PC-9 (cell line): Measurements from ENCODE around the gene RRP7A. TPM values are rescaled to one million over a fixed set of nuclear protein-coding genes. Genes with fewer than 3 reads are reported as not detected.
"Not testable (repeated sequence)": the region's sequence is repeated elsewhere in the genome, so short reads cannot be mapped to it uniquely, and the experiment has no call there.

Source experiments
- BruUV-seq: library from RNA; stranded (reverse); fragments of 400-500 nt; replicated peaks from 2 replicates; lab custom pipeline; 2021; lab: Mats Ljungman, UMichigan
- CTCF ChIA-PET: fragments of 300-600 bp; sonication (Branson Sonifier 250); formaldehyde crosslinking; loops from one replicate; lab custom pipeline; 2022; ENCODE audit warnings: antibody characterized with exemption; lab: Charles Lee
- POLR2A ChIA-PET: fragments of 300-600 bp; sonication (Branson Sonifier 250); formaldehyde crosslinking; loops from one replicate; lab custom pipeline; 2022; ENCODE audit warnings: antibody characterized with exemption; ENCODE audit not compliant: unreplicated experiment; lab: Charles Lee
- DNase-seq, 2 experiments: peaks; one replicate each; pipeline versions ENCODE4 v3.0.0 to v3.0.0-alpha.2; 2015 to 2022; ENCODE audit warnings: mixed read lengths in 1 of 2
- H2AFZ ChIP-seq: fragments of 200-600 bp; sonication (generic); 2 replicates; pipeline ENCODE4 v1.8.1; 2017; ENCODE audit warnings: antibody characterized with exemption
- H3F3A ChIP-seq: fragments of 200-600 bp; sonication (generic); 2 replicates; pipeline ENCODE4 v1.8.1; 2017; ENCODE audit warnings: antibody characterized with exemption, mild to moderate bottlenecking, low read depth; ENCODE audit not compliant: insufficient read depth
- H3K27ac ChIP-seq: fragments of 200-600 bp; sonication (generic); 2 replicates; pipeline ENCODE4 v1.6.1; 2016; ENCODE audit warnings: mixed run types
- H3K27me3 ChIP-seq: fragments of 200-600 bp; sonication (generic); 2 replicates; pipeline ENCODE4 v1.6.1; 2016; ENCODE audit warnings: low read depth, mixed run types; ENCODE audit not compliant: insufficient read depth
- H3K36me3 ChIP-seq: fragments of 200-600 bp; sonication (generic); 2 replicates; pipeline ENCODE4 v1.6.1; 2016; ENCODE audit warnings: low read depth, mixed run types
- H3K4me1 ChIP-seq: fragments of 200-600 bp; sonication (generic); replicated peaks from 2 replicates; pipeline ENCODE4 v1.6.1; 2016; ENCODE audit warnings: mixed run types; ENCODE audit not compliant: insufficient read depth
- H3K4me2 ChIP-seq: fragments of 200-600 bp; sonication (generic); 2 replicates; pipeline ENCODE4 v1.6.1; 2017; ENCODE audit warnings: mixed run types
- H3K4me3 ChIP-seq: fragments of 200-600 bp; sonication (generic); 2 replicates; pipeline ENCODE4 v1.6.1; 2016; ENCODE audit warnings: mixed run types
- H3K79me2 ChIP-seq: fragments of 200-600 bp; sonication (generic); 2 replicates; pipeline ENCODE4 v1.6.1; 2017; ENCODE audit warnings: low read depth, mixed run types
- H3K9me2 ChIP-seq: fragments of 200-600 bp; sonication (generic); 2 replicates; pipeline ENCODE4 v1.8.1; 2017; ENCODE audit warnings: mild to moderate bottlenecking; ENCODE audit not compliant: insufficient read depth
- H3K9me3 ChIP-seq: fragments of 200-600 bp; sonication (generic); 2 replicates; pipeline ENCODE4 v1.8.1; 2016; ENCODE audit warnings: low read depth; ENCODE audit not compliant: insufficient read depth
- H4K20me1 ChIP-seq: fragments of 200-600 bp; sonication (generic); 2 replicates; pipeline ENCODE4 v1.8.1; 2017; ENCODE audit not compliant: insufficient read depth
- EZH2 ChIP-seq: fragments of 200-600 bp; sonication (generic); IDR thresholded peaks from 2 replicates; pipeline ENCODE4 v1.8.0; 2017; ENCODE audit warnings: antibody characterized with exemption, low read depth
- intact Hi-C: fragments of 100-400 bp; cut with micrococcal nuclease; formaldehyde crosslinking; loops from one replicate; pipeline ENCODE4 v1.10.0; 2022; ENCODE audit not compliant: unreplicated experiment
- total RNA-seq: library from RNA; stranded (reverse); gene quantifications from 2 replicates; pipeline ENCODE4 v1.2.3, GENCODE V29; 2021
- TF ChIP-seq, protein P1 (sequence below): fragments of 200-600 bp; sonication (generic); conservative IDR thresholded peaks from 2 replicates; pipeline ENCODE4 v1.6.1; 2017; ENCODE audit warnings: mixed run types, antibody characterized with exemption, mild to moderate bottlenecking, moderate library complexity

Gene RRP7A
- total RNA-seq, 1 experiment from 2014 or later: 56.6 TPM

DNA sequence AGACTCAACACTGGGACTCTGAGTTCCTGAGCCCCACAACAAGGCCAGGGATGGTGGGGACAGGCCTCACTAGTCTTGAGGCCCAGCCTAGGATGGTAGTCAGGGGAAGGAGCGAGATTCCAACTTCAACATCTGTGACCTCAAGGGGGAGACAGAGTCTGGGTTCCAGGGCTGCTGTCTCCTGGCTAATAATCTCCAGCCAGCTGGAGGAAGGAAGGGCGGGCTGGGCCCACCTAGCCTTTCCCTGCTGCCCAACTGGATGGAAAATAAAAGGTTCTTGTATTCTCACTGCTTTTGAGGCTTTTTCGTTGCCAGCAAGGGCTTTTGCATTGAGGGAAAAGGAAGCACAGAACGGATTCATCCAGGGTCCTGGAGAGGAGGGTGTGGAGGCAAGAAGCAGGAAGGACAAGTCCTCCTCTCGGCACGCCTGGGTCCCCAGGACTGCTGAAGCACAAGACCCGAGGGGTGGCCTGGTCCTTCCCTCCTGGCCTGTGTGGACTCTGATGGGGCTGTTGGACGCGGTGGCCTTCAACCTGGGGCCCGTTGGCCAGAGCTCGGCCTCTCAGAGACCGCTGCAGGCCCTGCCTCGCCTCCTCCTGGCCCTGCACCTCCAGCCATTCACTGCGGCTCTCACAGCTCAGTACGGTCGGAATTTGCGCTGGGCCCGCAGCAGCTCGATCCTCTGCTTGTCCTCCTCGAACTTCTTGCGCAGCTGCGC, 7.2 kb downstream of the RRP7A start:
- POLR2A ChIA-PET, DNase-seq, H2AFZ ChIP-seq, BruUV-seq, H3K27ac ChIP-seq, intact Hi-C loops, H3K4me1 ChIP-seq, H3K9me2 ChIP-seq, H3K4me3 ChIP-seq, H3K4me2 ChIP-seq, H3K27me3 ChIP-seq, H3K9me3 ChIP-seq, CTCF ChIA-PET: not testable (repeated sequence)
- TF ChIP-seq, protein P1, sequence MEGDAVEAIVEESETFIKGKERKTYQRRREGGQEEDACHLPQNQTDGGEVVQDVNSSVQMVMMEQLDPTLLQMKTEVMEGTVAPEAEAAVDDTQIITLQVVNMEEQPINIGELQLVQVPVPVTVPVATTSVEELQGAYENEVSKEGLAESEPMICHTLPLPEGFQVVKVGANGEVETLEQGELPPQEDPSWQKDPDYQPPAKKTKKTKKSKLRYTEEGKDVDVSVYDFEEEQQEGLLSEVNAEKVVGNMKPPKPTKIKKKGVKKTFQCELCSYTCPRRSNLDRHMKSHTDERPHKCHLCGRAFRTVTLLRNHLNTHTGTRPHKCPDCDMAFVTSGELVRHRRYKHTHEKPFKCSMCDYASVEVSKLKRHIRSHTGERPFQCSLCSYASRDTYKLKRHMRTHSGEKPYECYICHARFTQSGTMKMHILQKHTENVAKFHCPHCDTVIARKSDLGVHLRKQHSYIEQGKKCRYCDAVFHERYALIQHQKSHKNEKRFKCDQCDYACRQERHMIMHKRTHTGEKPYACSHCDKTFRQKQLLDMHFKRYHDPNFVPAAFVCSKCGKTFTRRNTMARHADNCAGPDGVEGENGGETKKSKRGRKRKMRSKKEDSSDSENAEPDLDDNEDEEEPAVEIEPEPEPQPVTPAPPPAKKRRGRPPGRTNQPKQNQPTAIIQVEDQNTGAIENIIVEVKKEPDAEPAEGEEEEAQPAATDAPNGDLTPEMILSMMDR: peak; percentile 52
- peaks cover 12% of the 10 kb centered on the region for H3K36me3 ChIP-seq
- peaks cover 33% of the 10 kb centered on the region; the same call in 1 of the 2 replicates for H3F3A ChIP-seq
- peaks cover 17% of the 10 kb centered on the region; the same call in 1 of the 2 replicates for H4K20me1 ChIP-seq
- peaks cover 15% of the 10 kb centered on the region for H3K79me2 ChIP-seq

DNA sequence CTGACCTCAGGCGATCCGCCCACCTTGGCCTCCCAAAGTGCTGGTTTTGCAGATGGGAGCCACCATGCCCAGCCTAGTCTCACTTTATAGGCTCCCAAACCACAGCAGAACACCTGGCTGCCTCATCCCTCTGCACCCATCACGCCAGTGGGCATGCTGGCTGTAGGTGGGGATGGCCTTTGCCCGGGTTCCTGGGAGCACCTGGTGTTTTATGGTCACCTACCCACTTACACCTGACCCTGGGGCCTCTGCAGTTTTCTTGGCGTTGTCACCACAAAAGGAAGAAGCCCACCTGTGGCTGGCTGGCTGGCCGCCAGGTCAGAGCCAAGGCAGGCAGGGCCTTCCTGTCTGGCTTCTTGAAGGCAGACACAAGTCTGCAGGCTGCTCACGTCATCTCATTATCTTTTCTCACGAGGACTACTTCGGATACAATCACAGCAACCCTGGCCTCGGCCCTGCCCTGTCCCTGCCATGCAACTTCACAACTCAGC, 8.2 kb downstream of the RRP7A start:
- H3K36me3 ChIP-seq: peaks cover 5% of the 10 kb centered on the region
- no peak overlapping the region for H3K4me2 ChIP-seq
- no peaks in the 10 kb centered on the region for H3K27me3 ChIP-seq
- no peak for DNase-seq
- H2AFZ ChIP-seq: no peak overlapping the region
- peaks cover 11% of the 10 kb centered on the region; the same call in 1 of the 2 replicates for H4K20me1 ChIP-seq
- H3K9me3 ChIP-seq: no peaks in the 10 kb centered on the region
- peaks cover 24% of the 10 kb centered on the region; the same call in 1 of the 2 replicates for H3F3A ChIP-seq
- TF ChIP-seq EZH2: no peak
- TF ChIP-seq, protein P1: no peak
- no peak overlapping the region for H3K4me3 ChIP-seq
- no peaks in the 10 kb centered on the region for H3K9me2 ChIP-seq
- ChIA-PET POLR2A (no interaction called here), CTCF (no interaction called here)
- H3K27ac ChIP-seq: no peak overlapping the region
- no peaks in the 10 kb centered on the region for H3K4me1 ChIP-seq
- H3K79me2 ChIP-seq: peaks cover 7% of the 10 kb centered on the region
- intact Hi-C loops: no loop called here
- no TSS peak for BruUV-seq

DNA sequence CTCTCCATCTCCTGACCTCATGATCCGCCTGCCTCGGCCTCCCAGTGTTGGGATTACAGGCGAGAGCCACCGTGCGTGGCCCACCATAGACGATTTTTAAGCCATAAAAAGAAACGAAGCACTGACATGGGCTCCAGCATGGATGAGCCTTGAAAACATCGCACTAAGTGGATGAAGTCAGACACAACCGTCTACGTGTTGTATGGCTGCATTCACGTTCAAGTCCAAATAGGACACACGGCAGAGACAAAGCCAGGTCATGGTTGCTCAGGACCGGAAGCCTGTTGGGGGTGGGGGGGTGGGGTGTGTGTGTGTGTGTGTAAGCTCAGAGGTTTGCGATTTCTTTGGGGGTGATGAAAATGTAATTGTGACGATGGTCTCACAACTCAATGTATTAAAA, 10.0 kb downstream of the RRP7A start:
- Histone ChIP-seq H3F3A (peaks cover 19% of the 10 kb centered on the region; the same call in 1 of the 2 replicates), H3K9me3 (no peaks in the 10 kb centered on the region), H3K4me2 (no peak overlapping the region), H3K27ac (no peak overlapping the region), H3K36me3 (no peaks in the 10 kb centered on the region), H3K79me2 (no peaks in the 10 kb centered on the region), H3K9me2 (no peaks in the 10 kb centered on the region), H3K4me1 (no peaks in the 10 kb centered on the region), H3K4me3 (no peak overlapping the region), H4K20me1 (peaks cover 4% of the 10 kb centered on the region; the same call in 1 of the 2 replicates), H3K27me3 (no peaks in the 10 kb centered on the region), H2AFZ (no peak overlapping the region)
- CTCF ChIA-PET: no interaction called here
- no peak for DNase-seq
- TF ChIP-seq, protein P1: no peak
- TF ChIP-seq EZH2: no peak
- POLR2A ChIA-PET: interaction anchor here (0.7 kb wide), 1 partner anchor 303 kb away, joined by 21 read pairs; no protein-coding TSS in a partner anchor
- no TSS peak for BruUV-seq
- intact Hi-C loops: no loop called here

DNA sequence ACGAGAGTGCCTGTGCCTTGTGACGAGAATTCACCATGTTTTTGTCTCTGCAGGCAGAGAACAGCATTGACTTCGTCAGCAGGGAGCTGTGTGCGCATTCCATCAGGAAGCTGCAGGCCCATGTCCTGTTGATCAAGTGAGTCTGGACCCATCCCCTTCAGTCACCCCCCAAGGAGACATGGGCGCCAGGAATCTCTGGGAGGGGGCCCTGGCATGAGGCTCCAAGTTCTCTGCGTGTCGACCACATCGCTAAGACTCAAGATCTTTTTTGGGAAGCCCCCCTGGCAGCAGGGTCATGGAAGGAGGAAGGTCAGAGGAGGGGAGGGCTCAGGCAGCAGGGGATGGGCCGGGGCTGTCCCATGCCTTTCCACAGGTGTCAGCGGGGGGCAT, 10.6 kb downstream of the RRP7A start:
- intact Hi-C loops, H3K27ac ChIP-seq, H3K4me3 ChIP-seq, DNase-seq, H3K9me2 ChIP-seq, H3K79me2 ChIP-seq, H3K4me1 ChIP-seq, H3K36me3 ChIP-seq, H3K27me3 ChIP-seq, H4K20me1 ChIP-seq, H3K9me3 ChIP-seq, CTCF ChIA-PET, H2AFZ ChIP-seq, POLR2A ChIA-PET, H3K4me2 ChIP-seq: not testable (repeated sequence)
- H3F3A ChIP-seq: peaks cover 19% of the 10 kb centered on the region; the same call in 1 of the 2 replicates
- BruUV-seq: TSS peak; percentile 7

DNA sequence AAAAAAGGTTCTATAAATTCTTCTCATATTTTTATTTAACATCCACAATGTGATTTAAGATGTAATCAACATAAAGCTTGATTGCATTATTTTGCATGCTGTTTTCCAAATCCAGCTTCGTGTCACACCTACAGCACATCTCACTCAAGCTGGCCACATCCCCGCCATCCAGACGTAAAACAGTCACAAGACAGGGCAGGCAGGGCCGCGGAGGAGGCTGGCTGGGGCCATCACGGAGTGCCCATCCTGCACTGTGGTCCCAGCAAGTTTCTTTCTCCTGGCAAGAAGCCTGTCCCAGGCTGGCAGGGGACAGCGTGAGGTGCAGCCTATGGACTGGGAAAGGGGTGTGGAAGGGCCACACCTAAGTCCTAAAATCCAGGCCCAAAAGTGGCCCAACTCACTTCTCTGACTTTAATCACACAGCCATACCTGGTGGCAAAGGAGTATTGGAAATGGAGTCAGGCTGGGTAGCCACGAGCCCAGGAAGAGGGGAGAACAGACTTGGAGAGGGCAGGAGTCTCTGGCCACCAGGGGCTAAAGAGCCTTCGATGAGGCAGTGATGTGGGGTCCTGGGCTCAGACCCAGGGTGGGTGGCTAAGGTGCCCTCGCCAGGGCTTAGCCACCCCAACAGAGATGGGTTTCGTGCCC, 11.1 kb downstream of the RRP7A start:
- H3K4me3 ChIP-seq, H3K9me2 ChIP-seq, H4K20me1 ChIP-seq, BruUV-seq, H3K9me3 ChIP-seq, CTCF ChIA-PET, H3K4me1 ChIP-seq, intact Hi-C loops, DNase-seq, POLR2A ChIA-PET, H3K27ac ChIP-seq, H2AFZ ChIP-seq, H3K27me3 ChIP-seq, H3K36me3 ChIP-seq, H3K79me2 ChIP-seq, H3K4me2 ChIP-seq: not testable (repeated sequence)
- peaks cover 19% of the 10 kb centered on the region; the same call in 1 of the 2 replicates for H3F3A ChIP-seq
